Measurements from ENCODE around the gene LRRC75B. TPM values are rescaled to one million over a fixed set of nuclear protein-coding genes. Genes with fewer than 3 reads are reported as not detected.

Gene LRRC75B
- total and polyA plus RNA-seq, 3 experiments from 2014 or later: 0.84 to 1.4 TPM; not detected in 1

GRCh38 chr22:24564376-24565058, 28.4 kb downstream of the LRRC75B start:
- Mint-ChIP-seq H3K4me1 (peaks cover 38 to 63% (median 59%) of the 10 kb centered on the region in 3 donors), H3K36me3 (peaks cover 0 to 70% (median 6%) of the 10 kb centered on the region in 3 donors), H3K27ac (peak overlapping the region in 6 of 8 donors; percentile 27 to 85 (median 70)), H3K27me3 (no peaks in the 10 kb centered on the region), H3K4me3 (peak overlapping the region in 3 of 7 donors; percentile 30 to 39 (median 33)), H3K9me3 (no peaks in the 10 kb centered on the region)
- Histone ChIP-seq H3K27ac (ENCODE audit: low read depth, low read length) (no peak overlapping the region), H3K4me1 (ENCODE audit: insufficient read depth, low read length) (peaks cover 45% of the 10 kb centered on the region), H3K4me3 (ENCODE audit: low read length) (no peak overlapping the region), H3K36me3 (ENCODE audit: insufficient read depth, low read length) (peaks cover 30% of the 10 kb centered on the region), H3K27me3 (ENCODE audit: insufficient read depth, low read length, poor library complexity, severe bottlenecking) (no peaks in the 10 kb centered on the region), H3K9me3 (ENCODE audit: low read length) (no peaks in the 10 kb centered on the region)
- DNase-seq: no peak
- ChIA-PET POLR2A (no interaction called here), CTCF (no interaction called here)

GRCh38 chr22:24563246-24563645, 29.6 kb downstream of the LRRC75B start:
- H3K9me3 Mint-ChIP-seq: no peaks in the 10 kb centered on the region
- Histone ChIP-seq H3K27me3 (ENCODE audit: insufficient read depth, low read length, poor library complexity, severe bottlenecking) (no peaks in the 10 kb centered on the region), H3K4me3 (ENCODE audit: low read length) (no peak overlapping the region), H3K27ac (ENCODE audit: low read depth, low read length) (no peak overlapping the region), H3K4me1 (ENCODE audit: insufficient read depth, low read length) (peaks cover 57% of the 10 kb centered on the region), H3K36me3 (ENCODE audit: insufficient read depth, low read length) (peaks cover 36% of the 10 kb centered on the region), H3K9me3 (ENCODE audit: low read length) (no peaks in the 10 kb centered on the region)
- ChIA-PET POLR2A (no interaction called here), CTCF (no interaction called here)
- H3K4me1 Mint-ChIP-seq: peaks cover 48 to 76% (median 71%) of the 10 kb centered on the region in 3 donors
- no peak for DNase-seq
- no peak overlapping the region for H3K4me3 Mint-ChIP-seq
- H3K27me3 Mint-ChIP-seq: no peaks in the 10 kb centered on the region
- peaks cover 0 to 75% (median 7%) of the 10 kb centered on the region in 3 donors for H3K36me3 Mint-ChIP-seq
- H3K27ac Mint-ChIP-seq: peak overlapping the region in 1 of 8 donors; percentile 9

GRCh38 chr22:24559471-24559870, 33.4 kb downstream of the LRRC75B start:
- ChIA-PET CTCF (no interaction called here), POLR2A (no interaction called here)

GRCh38 chr22:24555165-24556039, 37.5 kb downstream of the LRRC75B start, which contains the start of gene SNRPD3:
Gene SNRPD3, plus strand, starts transcription at chr22:24555999. Its CDS starts 1,676 bp downstream, at chr22:24557675.
- H3K4me3 Mint-ChIP-seq: peak within 1 kb of the TSS; percentile 90 to 99 (median 98)
- CTCF ChIA-PET: interaction anchor here (1.0 kb wide), 1 partner anchor 133 kb away, joined by 3 read pairs; no protein-coding TSS in a partner anchor
- peaks cover 23% of the 10 kb centered on the region for H3K36me3 ChIP-seq (ENCODE audit: insufficient read depth, low read length)

More at GRCh38 chr22:24559471-24559870, 33.4 kb downstream of the LRRC75B start:
- DNase-seq: no peak
- Histone ChIP-seq H3K27ac (ENCODE audit: low read depth, low read length) (no peak overlapping the region), H3K27me3 (ENCODE audit: insufficient read depth, low read length, poor library complexity, severe bottlenecking) (no peaks in the 10 kb centered on the region), H3K36me3 (ENCODE audit: insufficient read depth, low read length) (peaks cover 36% of the 10 kb centered on the region), H3K9me3 (ENCODE audit: low read length) (no peaks in the 10 kb centered on the region), H3K4me1 (ENCODE audit: insufficient read depth, low read length) (peaks cover 60% of the 10 kb centered on the region), H3K4me3 (ENCODE audit: low read length) (no peak overlapping the region)
- H3K36me3 Mint-ChIP-seq: peaks cover 0 to 71% (median 11%) of the 10 kb centered on the region in 3 donors
- H3K9me3 Mint-ChIP-seq: no peaks in the 10 kb centered on the region
- H3K4me1 Mint-ChIP-seq: peaks cover 55 to 76% (median 71%) of the 10 kb centered on the region in 3 donors
- peak overlapping the region in 2 of 8 donors; percentile 57 to 61 for H3K27ac Mint-ChIP-seq
- peak overlapping the region in 1 of 7 donors; percentile 68 for H3K4me3 Mint-ChIP-seq
- no peaks in the 10 kb centered on the region for H3K27me3 Mint-ChIP-seq

GRCh38 chr22:24554313-24555164, 38.3 kb downstream of the LRRC75B start, which contains the start of gene GUCD1:
Gene GUCD1, minus strand, starts transcription at chr22:24555138. Its CDS starts 147 bp downstream, at chr22:24554991.
- peak in 3 of 5 donors; percentile 9 to 49 (median 13) for DNase-seq
- Mint-ChIP-seq H3K9me3 (no peaks in the 10 kb centered on the region), H3K27ac (peak within 1 kb of the TSS; percentile 91 to 99 (median 97)), H3K4me1 (peaks cover 66 to 85% (median 76%) of the 10 kb centered on the region in 3 donors), H3K36me3 (peaks cover 0 to 64% (median 8%) of the 10 kb centered on the region in 3 donors), H3K27me3 (no peaks in the 10 kb centered on the region), H3K4me3 (peak within 1 kb of the TSS; percentile 94 to 99 (median 98))
- Histone ChIP-seq H3K27me3 (ENCODE audit: insufficient read depth, low read length, poor library complexity, severe bottlenecking) (no peaks in the 10 kb centered on the region), H3K27ac (ENCODE audit: low read depth, low read length) (peak within 1 kb of the TSS; percentile 95), H3K9me3 (ENCODE audit: low read length) (no peaks in the 10 kb centered on the region), H3K36me3 (ENCODE audit: insufficient read depth, low read length) (peaks cover 21% of the 10 kb centered on the region), H3K4me1 (ENCODE audit: insufficient read depth, low read length) (peaks cover 46% of the 10 kb centered on the region), H3K4me3 (ENCODE audit: low read length) (peak within 1 kb of the TSS; percentile 100)
- ChIA-PET POLR2A (no interaction called here), CTCF (interaction anchor here (1.0 kb wide), 1 partner anchor 132 kb away, joined by 3 read pairs; no protein-coding TSS in a partner anchor)

More at GRCh38 chr22:24555165-24556039, 37.5 kb downstream of the LRRC75B start, which contains the start of gene SNRPD3:
- Histone ChIP-seq H3K9me3 (ENCODE audit: low read length) (no peaks in the 10 kb centered on the region), H3K27ac (ENCODE audit: low read depth, low read length) (peak within 1 kb of the TSS; percentile 95), H3K27me3 (ENCODE audit: insufficient read depth, low read length, poor library complexity, severe bottlenecking) (no peaks in the 10 kb centered on the region), H3K4me1 (ENCODE audit: insufficient read depth, low read length) (peaks cover 48% of the 10 kb centered on the region), H3K4me3 (ENCODE audit: low read length) (peak within 1 kb of the TSS; percentile 100)
- H3K4me1 Mint-ChIP-seq: peaks cover 63 to 84% (median 75%) of the 10 kb centered on the region in 3 donors
- DNase-seq: peak; percentile 95 to 100 (median 100)
- POLR2A ChIA-PET: interaction anchor here (0.6 kb wide), 1 partner anchor 768 kb away, joined by 3 read pairs; no protein-coding TSS in a partner anchor
- no peaks in the 10 kb centered on the region for H3K27me3 Mint-ChIP-seq
- peaks cover 0 to 64% (median 8%) of the 10 kb centered on the region in 3 donors for H3K36me3 Mint-ChIP-seq
- peak within 1 kb of the TSS; percentile 86 to 99 (median 97) for H3K27ac Mint-ChIP-seq
- no peaks in the 10 kb centered on the region for H3K9me3 Mint-ChIP-seq

GRCh38 chr22:24553597-24554312, 39.1 kb downstream of the LRRC75B start:
- DNase-seq: peak in 1 of 5 donors; percentile 6
- H3K4me3 ChIP-seq (ENCODE audit: low read length): peak overlapping the region; percentile 86
- Mint-ChIP-seq H3K27ac (peak overlapping the region; percentile 74 to 97 (median 92)), H3K4me1 (peaks cover 61 to 77% (median 68%) of the 10 kb centered on the region in 3 donors), H3K9me3 (no peaks in the 10 kb centered on the region), H3K4me3 (peak overlapping the region; percentile 94 to 99 (median 98)), H3K27me3 (no peaks in the 10 kb centered on the region), H3K36me3 (peaks cover 0 to 63% (median 8%) of the 10 kb centered on the region in 3 donors)
- POLR2A ChIA-PET: no interaction called here
- CTCF ChIA-PET: interaction anchor here (0.5 to 1.0 kb wide), 2 partner anchors 32 to 87 kb away, joined by 3 read pairs; no protein-coding TSS in a partner anchor
- peaks cover 13% of the 10 kb centered on the region for H3K36me3 ChIP-seq (ENCODE audit: insufficient read depth, low read length)
- H3K4me1 ChIP-seq (ENCODE audit: insufficient read depth, low read length): peaks cover 39% of the 10 kb centered on the region
- no peaks in the 10 kb centered on the region for H3K27me3 ChIP-seq (ENCODE audit: insufficient read depth, low read length, poor library complexity, severe bottlenecking)
- H3K27ac ChIP-seq (ENCODE audit: low read depth, low read length): peak overlapping the region; percentile 82
- no peaks in the 10 kb centered on the region for H3K9me3 ChIP-seq (ENCODE audit: low read length)
